NCI-H146 (cell line): Measurements from ENCODE around the gene CTRB2.
"Not testable (repeated sequence)": the region's sequence is repeated elsewhere in the genome, so short reads cannot be mapped to it uniquely, and the experiment has no call there.

ENCODE experiments used
- DNase-seq: peaks from one replicate; lab custom pipeline; 2025; lab: John Stamatoyannopoulos, UW

CTRB2 gene

GRCh38 chr16:75227361-75228142 is 20.6 kb upstream of the CTRB2 start:
- DNase-seq, result no peak

DNA sequence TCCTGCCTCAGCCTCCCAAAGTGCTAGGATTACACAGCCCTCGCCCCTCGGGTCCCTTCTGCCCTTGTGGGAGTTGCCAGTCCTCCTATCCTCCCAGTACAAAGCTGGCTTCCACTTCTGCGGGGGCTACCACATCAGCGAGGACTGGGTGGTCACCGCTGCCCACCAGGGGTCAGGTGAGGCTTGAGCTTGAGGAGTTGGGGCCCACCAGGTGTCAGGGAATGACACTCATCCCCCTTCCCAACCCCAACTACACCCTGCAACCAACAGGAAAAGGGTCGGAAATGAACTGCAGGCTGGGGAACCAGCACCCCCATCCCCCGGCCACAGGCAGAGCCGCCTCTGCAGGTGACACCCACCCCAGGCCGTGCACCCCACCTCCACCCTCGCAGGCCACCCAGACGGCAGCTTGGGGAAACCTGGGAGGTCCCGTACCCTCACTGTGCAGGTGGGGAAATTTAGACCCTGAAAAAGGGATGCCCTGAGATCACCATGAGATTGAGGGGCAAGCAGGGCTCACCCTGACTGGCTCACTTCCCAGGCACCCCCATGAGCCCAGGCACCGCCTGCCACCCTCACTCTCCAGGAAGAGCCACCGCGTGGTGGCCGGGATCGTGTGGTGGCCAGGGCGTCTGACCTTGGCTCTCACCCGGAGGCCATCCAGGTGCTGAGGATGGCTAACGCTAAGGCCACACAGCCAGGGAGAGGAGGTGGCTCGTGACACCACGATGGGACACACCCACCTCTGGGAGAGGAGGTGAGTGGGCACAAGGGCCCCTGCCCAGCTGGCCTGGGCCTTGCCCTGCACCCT is 19.8 kb upstream of the CTRB2 start:
- DNase-seq, result no peak

DNA sequence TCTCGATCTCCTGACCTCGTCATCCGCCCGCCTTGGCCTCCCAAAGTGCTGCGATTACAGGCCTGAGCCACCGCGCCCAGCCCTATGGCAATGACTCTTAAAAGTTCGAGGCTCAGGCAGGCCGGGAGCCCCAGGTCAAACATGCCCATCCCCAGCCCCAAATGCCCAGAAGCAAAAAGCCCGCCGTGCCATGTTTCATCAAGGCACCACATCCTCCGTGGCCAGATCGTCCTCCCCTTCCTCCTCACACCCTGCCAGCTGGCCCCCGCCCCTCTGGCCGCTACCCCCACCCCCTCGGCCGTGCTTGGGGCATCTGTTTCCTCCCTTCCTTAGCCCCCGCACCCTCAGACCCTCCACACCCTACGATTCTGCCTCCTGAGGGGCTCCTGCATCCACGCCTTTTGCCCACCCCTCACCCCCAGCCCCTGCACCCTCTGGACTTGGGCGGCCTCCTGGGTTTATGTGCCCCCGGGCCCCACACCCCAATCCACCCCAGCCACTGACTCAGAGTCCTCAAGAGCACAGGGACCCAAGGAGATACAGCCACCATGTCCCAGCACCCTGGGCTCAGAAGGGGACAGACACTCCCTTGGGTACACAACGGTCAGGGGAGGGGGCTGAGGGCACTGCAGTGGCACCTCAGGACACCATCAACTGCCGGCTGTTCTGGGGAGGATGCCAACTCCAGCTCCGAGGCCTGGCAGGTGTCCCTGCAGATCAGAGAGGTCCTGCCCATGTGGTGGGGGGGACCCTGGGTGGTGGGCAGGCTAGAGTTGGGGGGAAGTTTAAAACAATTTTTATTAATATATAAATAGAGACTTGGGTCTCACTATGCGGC is 18.9 kb upstream of the CTRB2 start:
- DNase-seq, result no peak

GRCh38 chr16:75225092-75225491 is 18.1 kb upstream of the CTRB2 start:
- DNase-seq, result no peak

GRCh38 chr16:75224306-75225082 is 17.5 kb upstream of the CTRB2 start:
- no peak for DNase-seq

GRCh38 chr16:75223129-75223528 is 16.2 kb upstream of the CTRB2 start:
- DNase-seq, result not testable (repeated sequence)

DNA sequence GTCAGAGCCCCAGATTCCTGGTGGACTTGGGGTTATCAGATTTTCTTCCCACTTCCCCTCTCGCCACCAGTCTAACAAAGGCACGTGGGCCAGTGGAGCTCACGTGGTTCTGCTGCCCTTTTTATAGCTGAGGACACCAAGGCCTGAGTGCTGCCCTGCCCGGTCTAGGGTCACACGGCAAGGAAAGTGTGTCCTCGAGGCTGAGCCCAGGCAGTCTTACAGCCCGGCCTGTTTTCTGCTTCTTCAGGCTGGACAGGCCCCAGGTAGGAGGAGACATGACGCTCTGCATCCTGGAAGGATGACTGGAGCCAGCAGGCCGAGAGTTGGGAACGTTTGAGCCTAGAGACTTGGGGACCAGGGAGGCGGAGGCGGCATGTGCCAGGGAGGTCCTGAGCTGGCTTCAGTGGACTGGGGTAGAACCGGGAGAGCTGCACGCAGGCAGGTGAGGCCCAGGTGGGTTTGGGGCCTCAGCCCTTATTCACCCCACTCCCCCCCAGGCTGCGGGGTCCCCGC is 15.4 kb upstream of the CTRB2 start:
- DNase-seq, result no peak

- DNase-seq, result no peak
These were observed 12.9 kb upstream of the CTRB2 start for GRCh38 chr16:75219838-75220237.

DNA sequence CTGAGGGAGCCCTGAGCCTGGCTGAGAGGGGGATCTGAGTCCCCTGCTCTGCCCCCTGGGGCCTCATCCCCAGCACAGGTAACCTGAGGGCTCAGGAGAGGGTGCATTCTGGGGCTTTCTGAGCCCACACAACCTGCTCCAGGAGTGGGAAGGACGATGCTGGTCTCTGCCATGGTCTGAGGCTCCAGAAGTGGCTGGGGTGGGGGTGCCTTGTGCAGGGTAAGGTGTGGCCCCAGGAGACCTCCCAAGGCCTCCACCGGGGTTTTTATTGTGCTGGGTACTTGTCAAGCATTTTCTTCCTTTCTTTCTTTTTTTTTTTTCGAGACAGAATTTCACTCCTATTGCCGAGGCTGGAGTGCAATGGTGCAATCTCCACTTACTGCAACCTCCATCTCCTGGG is 12.1 kb upstream of the CTRB2 start:
- DNase-seq, result no peak

DNA sequence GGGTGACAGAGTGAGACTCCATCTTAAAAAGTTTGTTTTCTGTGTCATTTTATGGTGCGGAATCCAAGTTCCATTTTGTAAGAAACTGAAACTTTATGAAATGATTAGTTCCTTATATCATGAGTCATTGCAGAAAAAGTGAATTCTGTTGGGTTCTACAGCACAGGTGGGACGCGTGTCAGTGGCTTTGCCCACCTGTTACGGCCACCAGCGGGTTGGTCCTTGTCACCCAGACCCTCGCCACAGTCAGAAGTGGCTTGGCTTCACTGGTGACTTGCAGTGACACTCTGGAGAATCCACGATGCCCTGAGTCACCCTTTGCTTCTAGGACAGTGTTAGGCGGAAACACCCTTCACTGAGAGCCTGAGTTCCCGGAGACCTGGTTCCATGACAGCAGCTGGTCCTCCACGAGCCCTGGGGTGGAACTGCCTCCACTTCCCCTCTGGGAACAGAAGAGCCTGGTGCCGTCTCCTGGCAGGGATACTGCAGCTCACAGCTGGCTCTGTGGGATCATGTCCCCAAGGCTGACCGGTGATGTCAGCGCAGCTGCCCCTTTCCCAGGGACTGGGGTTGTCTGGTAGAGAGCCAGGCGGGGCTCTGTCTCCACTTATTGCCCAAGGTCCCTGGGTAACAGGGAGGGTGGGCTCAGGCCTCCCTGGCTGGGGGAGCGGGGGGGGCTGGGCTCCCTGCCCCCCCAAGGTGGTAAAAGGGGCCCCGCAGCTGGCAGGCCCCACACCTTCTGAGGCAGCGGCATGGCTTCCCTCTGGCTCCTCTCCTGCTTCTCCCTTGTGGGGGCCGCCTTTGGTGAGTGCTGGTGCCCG is 11.5 kb upstream of the CTRB2 start, which contains the start of gene CTRB1:
Gene CTRB1 (plus strand): TSS at position 733 of the 821 bp plus-strand sequence. CDS start 20 bp downstream, at position 753.
- no peak for DNase-seq

DNA sequence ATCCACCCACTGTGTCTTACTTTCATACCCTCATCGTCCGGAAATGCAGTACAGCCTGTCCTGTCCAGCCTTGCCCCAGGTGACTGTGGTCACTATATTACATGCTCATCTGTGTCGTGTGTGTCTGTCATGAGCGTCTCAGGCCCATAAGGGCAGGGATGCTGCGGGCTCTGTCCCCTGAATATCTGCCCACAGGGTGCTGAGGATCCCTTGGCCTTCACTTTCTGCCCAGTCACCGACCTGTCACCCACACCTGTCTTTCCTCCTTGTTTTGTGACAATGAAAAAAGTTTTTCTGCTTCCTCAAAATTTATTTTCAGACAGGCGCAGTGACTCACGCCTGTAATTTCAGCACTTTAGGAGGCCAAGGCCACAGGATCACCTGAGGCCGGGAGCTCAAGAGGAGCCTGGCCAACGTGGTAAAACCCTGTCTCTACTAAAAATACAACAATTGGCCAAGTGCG is 10.5 kb upstream of the CTRB2 start:
- no peak for DNase-seq

DNA sequence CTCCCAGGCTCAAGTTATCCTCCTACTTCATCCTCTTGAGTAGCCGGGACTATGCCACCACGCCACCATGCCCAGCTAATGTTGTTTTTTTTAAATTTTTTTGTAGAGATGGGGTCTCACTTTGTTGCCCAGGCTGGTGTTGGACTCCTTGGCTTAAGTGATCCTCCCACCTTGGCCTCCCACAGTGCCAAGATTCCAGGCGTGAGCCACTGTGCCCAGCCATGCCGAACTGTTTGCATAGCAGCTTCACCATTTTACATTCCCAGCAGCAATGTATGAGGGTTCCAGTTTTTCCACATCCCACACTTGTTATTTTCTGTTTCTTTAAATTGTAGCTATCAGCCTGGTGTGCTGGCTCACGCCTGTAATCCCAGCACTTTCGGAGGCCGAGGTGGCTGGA is 9.6 kb upstream of the CTRB2 start:
- DNase-seq, result no peak

DNA sequence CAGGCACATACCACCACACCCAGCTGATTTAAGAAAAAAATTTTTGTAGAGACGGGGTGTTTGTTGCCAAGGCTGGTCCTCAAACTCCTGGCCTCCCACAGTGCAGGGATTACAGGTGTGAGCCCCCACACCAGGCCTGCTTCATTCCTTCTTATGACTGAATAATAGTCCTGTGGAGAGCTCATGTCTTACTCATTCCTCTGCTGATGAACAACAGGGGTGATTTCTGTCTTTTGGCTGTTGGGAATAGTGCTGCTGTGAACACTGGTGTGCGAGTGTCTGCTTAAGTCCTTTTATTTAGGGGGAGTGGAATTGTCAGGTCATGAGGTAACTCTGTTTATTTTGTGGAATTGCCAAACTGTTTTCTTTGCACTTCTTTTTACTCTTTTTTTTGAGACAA is 9.2 kb upstream of the CTRB2 start:
- no peak for DNase-seq

DNA sequence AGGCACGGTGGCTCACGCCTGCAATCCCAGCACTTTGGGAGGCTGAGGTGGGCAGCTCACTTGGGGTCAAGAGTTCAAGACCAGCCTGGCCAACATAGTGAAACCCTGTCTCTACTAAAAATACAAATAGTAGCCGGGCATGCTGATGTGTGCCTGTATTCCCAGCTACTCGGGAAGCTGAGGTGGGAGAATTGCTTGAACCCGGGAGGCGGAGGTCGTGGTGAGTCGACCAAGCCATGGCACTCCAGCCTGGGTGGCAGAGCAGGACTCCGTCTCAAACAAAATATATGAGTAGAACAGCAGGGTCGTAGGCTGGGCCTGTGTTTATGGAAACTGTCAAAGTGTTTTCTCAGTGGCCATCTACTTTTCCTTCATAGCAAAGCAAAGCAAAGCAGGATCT is 4.3 kb upstream of the CTRB2 start:
- not testable (repeated sequence) for DNase-seq

DNA sequence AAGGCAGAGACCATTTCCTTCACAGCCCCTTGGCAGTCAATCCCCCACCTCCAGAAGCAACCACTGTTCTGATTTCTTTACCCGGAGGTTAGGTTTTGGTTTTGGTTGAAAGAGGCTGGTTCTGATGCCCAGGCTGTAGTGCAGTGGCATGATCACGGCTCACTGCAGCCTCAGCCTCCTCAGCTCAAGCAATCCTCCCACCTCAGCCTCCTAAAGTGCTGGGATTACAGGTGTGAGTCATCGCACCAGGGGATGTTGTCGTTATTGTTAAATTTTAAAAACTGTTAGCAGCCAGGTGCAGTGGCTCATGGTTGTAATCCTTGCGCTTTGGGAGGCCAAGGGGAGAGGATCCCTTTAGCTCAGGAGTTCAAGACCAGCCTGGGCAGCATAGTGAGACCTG is 3.0 kb upstream of the CTRB2 start:
- no peak for DNase-seq

DNA sequence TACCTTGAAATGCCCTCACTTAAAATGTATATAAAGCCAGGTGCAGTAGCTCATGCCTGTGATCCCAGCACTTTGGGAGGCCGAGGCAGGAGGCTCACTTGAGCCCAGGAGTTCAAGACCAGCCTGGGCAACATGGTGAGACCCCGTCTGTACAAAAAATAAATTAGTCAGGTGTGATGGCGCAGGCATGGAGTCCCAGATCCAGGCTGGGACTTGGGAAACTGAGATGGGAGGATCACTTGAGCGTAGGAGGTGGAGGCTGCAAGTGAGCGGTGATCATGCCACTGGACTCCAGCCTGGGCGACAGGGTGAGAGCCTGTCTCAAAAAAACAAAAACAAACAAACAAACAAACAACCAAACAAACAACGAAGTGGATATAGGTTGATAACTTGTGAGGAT is 2.6 kb upstream of the CTRB2 start:
- DNase-seq, result not testable (repeated sequence)

- DNase-seq, result no peak
These were observed 2.0 kb upstream of the CTRB2 start for GRCh38 chr16:75208861-75209505.

GRCh38 chr16:75208242-75208825 is 1.4 kb upstream of the CTRB2 start:
- DNase-seq, result no peak

DNA sequence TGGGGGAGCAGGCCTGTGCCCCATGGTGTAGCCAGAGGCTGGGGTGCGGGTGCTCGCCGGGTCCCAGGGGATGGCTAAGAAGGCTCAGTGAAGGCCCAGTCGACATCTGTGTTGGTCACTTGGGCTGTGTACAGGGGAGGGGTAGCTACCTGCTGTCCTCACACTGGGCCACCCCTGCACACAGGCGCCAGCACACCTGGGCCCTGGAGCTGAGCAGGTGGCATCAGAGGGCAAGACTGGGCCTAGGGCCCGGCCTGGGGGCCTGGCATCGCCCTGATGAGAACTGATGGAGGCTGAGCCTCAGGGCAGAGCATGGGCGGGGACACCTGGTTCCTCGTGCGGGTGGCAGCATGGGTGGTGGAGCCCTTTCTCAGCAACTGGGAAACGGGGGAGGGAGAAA is 870 bp upstream of the CTRB2 start:
- DNase-seq, result no peak
